ENCODE measurements around the gene F2RL3.
"Not testable (repeated sequence)": the region's sequence is repeated elsewhere in the genome, so short reads cannot be mapped to it uniquely, and the experiment has no call there.

F2RL3 gene

GRCh38 chr19:16867211-16867610, 21.6 kb upstream of the F2RL3 start:
- TF ChIP-seq POLR2A (IDR thresholded peaks at IDR 0.05; ENCODE audit: low read length) = no peak
- TF ChIP-seq GATA1 (IDR thresholded peaks at IDR 0.05; ENCODE audit: low read depth, low read length) = no peak

GRCh38 chr19:16868423-16869130, 20.2 kb upstream of the F2RL3 start:
- TF ChIP-seq GATA1 (IDR thresholded peaks at IDR 0.05; ENCODE audit: low read depth, low read length) = no peak
- TF ChIP-seq POLR2A (IDR thresholded peaks at IDR 0.05; ENCODE audit: low read length) = no peak
- DNase-seq = no peak

More at GRCh38 chr19:16867211-16867610, 21.6 kb upstream of the F2RL3 start:
- DNase-seq = no peak

GRCh38 chr19:16869331-16869972, 19.3 kb upstream of the F2RL3 start:
- DNase-seq = no peak
- TF ChIP-seq POLR2A (IDR thresholded peaks at IDR 0.05; ENCODE audit: low read length) (no peak), GATA1 (IDR thresholded peaks at IDR 0.05; ENCODE audit: low read depth, low read length) (no peak)

- no peak for DNase-seq
- no peak for TF ChIP-seq GATA1 (IDR thresholded peaks at IDR 0.05; ENCODE audit: low read depth, low read length)
- TF ChIP-seq POLR2A (IDR thresholded peaks at IDR 0.05; ENCODE audit: low read length) = no peak
Observed at GRCh38 chr19:16871871-16872270, 16.9 kb upstream of the F2RL3 start.

GRCh38 chr19:16872728-16873127, 16.1 kb upstream of the F2RL3 start:
- no peak for TF ChIP-seq POLR2A (IDR thresholded peaks at IDR 0.05; ENCODE audit: low read length)
- TF ChIP-seq GATA1 (IDR thresholded peaks at IDR 0.05; ENCODE audit: low read depth, low read length) = no peak

GRCh38 chr19:16873594-16873993, 15.2 kb upstream of the F2RL3 start:
- no peak for DNase-seq
- TF ChIP-seq POLR2A (IDR thresholded peaks at IDR 0.05; ENCODE audit: low read length) = no peak
- TF ChIP-seq GATA1 (IDR thresholded peaks at IDR 0.05; ENCODE audit: low read depth, low read length) = no peak

More at GRCh38 chr19:16872728-16873127, 16.1 kb upstream of the F2RL3 start:
- no peak for DNase-seq

GRCh38 chr19:16874250-16874977, 14.4 kb upstream of the F2RL3 start:
- DNase-seq = no peak
- TF ChIP-seq POLR2A (IDR thresholded peaks at IDR 0.05; ENCODE audit: low read length) (no peak), GATA1 (IDR thresholded peaks at IDR 0.05; ENCODE audit: low read depth, low read length) (no peak)

- not testable (repeated sequence) for DNase-seq
Observed at GRCh38 chr19:16874978-16875299, 13.9 kb upstream of the F2RL3 start.

GRCh38 chr19:16875584-16876555, 12.9 kb upstream of the F2RL3 start:
- TF ChIP-seq GATA1 (IDR thresholded peaks at IDR 0.05; ENCODE audit: low read depth, low read length) = no peak
- TF ChIP-seq POLR2A (IDR thresholded peaks at IDR 0.05; ENCODE audit: low read length) = no peak
- no peak for DNase-seq

GRCh38 chr19:16876904-16877361, 11.9 kb upstream of the F2RL3 start:
- no peak for TF ChIP-seq POLR2A (IDR thresholded peaks at IDR 0.05; ENCODE audit: low read length)
- TF ChIP-seq GATA1 (IDR thresholded peaks at IDR 0.05; ENCODE audit: low read depth, low read length) = no peak

GRCh38 chr19:16877581-16877980, 11.2 kb upstream of the F2RL3 start:
- DNase-seq = no peak
- TF ChIP-seq POLR2A (IDR thresholded peaks at IDR 0.05; ENCODE audit: low read length) = no peak
- TF ChIP-seq GATA1 (IDR thresholded peaks at IDR 0.05; ENCODE audit: low read depth, low read length) = no peak

More at GRCh38 chr19:16876904-16877361, 11.9 kb upstream of the F2RL3 start:
- no peak for DNase-seq

- TF ChIP-seq POLR2A (IDR thresholded peaks at IDR 0.05; ENCODE audit: low read length) (no peak), GATA1 (IDR thresholded peaks at IDR 0.05; ENCODE audit: low read depth, low read length) (no peak)
- DNase-seq = no peak
Observed at GRCh38 chr19:16878181-16878965, 10.4 kb upstream of the F2RL3 start.
